Stimulated activated CD8-positive, alpha-beta memory T cell treated with anti-CD3 and anti-CD28 coated beads, Interleukin-4, amount 100 ng/mL, for 48 hours (primary cell): Measurements from ENCODE around the gene GNB1.

Source experiments
- DNase-seq: peaks from one replicate; pipeline ENCODE4 v3.0.0-alpha.2; 2020

Gene GNB1

GRCh38 chr1:1809489-1809888 lies 81.4 kb downstream of the GNB1 start:
- DNase-seq, result no peak

- DNase-seq, result no peak
These were observed 82.7 kb downstream of the GNB1 start for GRCh38 chr1:1808206-1808605.

GRCh38 chr1:1806890-1807289 lies 84.0 kb downstream of the GNB1 start:
- DNase-seq, result no peak

- no peak for DNase-seq
These were observed 86.6 kb downstream of the GNB1 start for GRCh38 chr1:1804301-1804700.

GRCh38 chr1:1802871-1803270 lies 88.0 kb downstream of the GNB1 start:
- no peak for DNase-seq

GRCh38 chr1:1799716-1800115 lies 91.2 kb downstream of the GNB1 start:
- DNase-seq, result no peak

- DNase-seq, result no peak
These were observed 93.1 kb downstream of the GNB1 start for GRCh38 chr1:1797731-1798341.

GRCh38 chr1:1796466-1796865 lies 94.4 kb downstream of the GNB1 start:
- peak; percentile 31 for DNase-seq

GRCh38 chr1:1794999-1795398 lies 95.9 kb downstream of the GNB1 start:
- DNase-seq, result no peak

- no peak for DNase-seq
These were observed 97.2 kb downstream of the GNB1 start for GRCh38 chr1:1793481-1794244.

GRCh38 chr1:1788646-1789431 lies 102.0 kb downstream of the GNB1 start:
- DNase-seq, result peak; percentile 44

- DNase-seq, result no peak
These were observed 102.8 kb downstream of the GNB1 start for GRCh38 chr1:1788136-1788535.

- DNase-seq, result no peak
These were observed 103.9 kb downstream of the GNB1 start for GRCh38 chr1:1786836-1787605.

- no peak for DNase-seq
These were observed 105.2 kb downstream of the GNB1 start for GRCh38 chr1:1785666-1786065.

- no peak for DNase-seq
These were observed 106.0 kb downstream of the GNB1 start for GRCh38 chr1:1784933-1785332.

GRCh38 chr1:1783320-1783719 lies 107.6 kb downstream of the GNB1 start:
- no peak for DNase-seq

GRCh38 chr1:1782399-1783221 lies 108.3 kb downstream of the GNB1 start:
- peak; percentile 44 for DNase-seq

GRCh38 chr1:1781526-1781903 lies 109.4 kb downstream of the GNB1 start:
- peak; percentile 27 for DNase-seq

GRCh38 chr1:1780598-1781525 lies 110.0 kb downstream of the GNB1 start:
- no peak for DNase-seq

- DNase-seq, result peak; percentile 76
These were observed 110.9 kb downstream of the GNB1 start for GRCh38 chr1:1779691-1780597.
